HG02623 (cell line): Measurements from ENCODE around the gene RAB3GAP2.
"Not testable (repeated sequence)": the region's sequence is repeated elsewhere in the genome, so short reads cannot be mapped to it uniquely, and the experiment has no call there.

Experiments used
- ATAC-seq: cut with Tn5 transposase; IDR thresholded peaks from one replicate; pipeline ENCODE4 v1.9.1; 2021; ENCODE audit warnings: moderate library complexity; ENCODE audit not compliant: unreplicated experiment

RAB3GAP2 gene

GRCh38 chr1:220243947-220244346 is 28.3 kb downstream of the RAB3GAP2 start:
- no peak for ATAC-seq

- no peak for ATAC-seq
Measured at GRCh38 chr1:220241072-220241663, 31.1 kb downstream of the RAB3GAP2 start.

- ATAC-seq, result no peak
Measured at GRCh38 chr1:220239966-220240365, 32.3 kb downstream of the RAB3GAP2 start.

- ATAC-seq, result no peak
Measured at GRCh38 chr1:220239213-220239612, 33.0 kb downstream of the RAB3GAP2 start.

- not testable (repeated sequence) for ATAC-seq
Measured at GRCh38 chr1:220236278-220236677, 36.0 kb downstream of the RAB3GAP2 start.

GRCh38 chr1:220235462-220235861 is 36.8 kb downstream of the RAB3GAP2 start:
- ATAC-seq, result no peak

GRCh38 chr1:220233927-220234326 is 38.3 kb downstream of the RAB3GAP2 start:
- ATAC-seq, result no peak

GRCh38 chr1:220229771-220230170 is 42.5 kb downstream of the RAB3GAP2 start:
- no peak for ATAC-seq

- ATAC-seq, result no peak
Measured at GRCh38 chr1:220227393-220227792, 44.9 kb downstream of the RAB3GAP2 start.

- no peak for ATAC-seq
Measured at GRCh38 chr1:220226752-220227151, 45.5 kb downstream of the RAB3GAP2 start.

GRCh38 chr1:220225957-220226356 is 46.3 kb downstream of the RAB3GAP2 start:
- ATAC-seq, result no peak

GRCh38 chr1:220224611-220225124 is 47.6 kb downstream of the RAB3GAP2 start:
- no peak for ATAC-seq

GRCh38 chr1:220224033-220224432 is 48.2 kb downstream of the RAB3GAP2 start:
- ATAC-seq, result no peak

- no peak for ATAC-seq
Measured at GRCh38 chr1:220222939-220223338, 49.3 kb downstream of the RAB3GAP2 start.

GRCh38 chr1:220221670-220222069 is 50.6 kb downstream of the RAB3GAP2 start:
- no peak for ATAC-seq

- ATAC-seq, result no peak
Measured at GRCh38 chr1:220221269-220221668, 51.0 kb downstream of the RAB3GAP2 start.

- ATAC-seq, result peak; percentile 4
Measured at GRCh38 chr1:220220699-220221040, 51.6 kb downstream of the RAB3GAP2 start.

- peak; percentile 53 for ATAC-seq
Measured at GRCh38 chr1:220219865-220220698, 52.2 kb downstream of the RAB3GAP2 start.

GRCh38 chr1:220219136-220219442 is 53.2 kb downstream of the RAB3GAP2 start:
- no peak for ATAC-seq

GRCh38 chr1:220218397-220219135 is 53.7 kb downstream of the RAB3GAP2 start:
- peak; percentile 31 for ATAC-seq

GRCh38 chr1:220217383-220217988 is 54.8 kb downstream of the RAB3GAP2 start:
- ATAC-seq, result no peak
